Thoracic aorta (tissue), 2 donors: ENCODE data around the gene TNS2. TPM values are rescaled to one million over a fixed set of nuclear protein-coding genes. Genes with fewer than 3 reads are reported as not detected.

Experiments
- ATAC-seq: fragments of 150-250 bp; one replicate; pipeline ENCODE4 v1.8.0; 2017; ENCODE audit warnings: low read depth; ENCODE audit not compliant: insufficient number of reproducible peaks, low FRiP score
- DNase-seq: peaks from one replicate; pipeline ENCODE4 v3.0.0-alpha.2; 2020; ENCODE audit warnings: low spot score
- H3K27ac ChIP-seq, 2 donors: fragments of 200-600 bp; sonication (generic); 1 replicate in 1 of 2; 2 replicates in 1 of 2; pipeline ENCODE4 v1.5.1; 2016; ENCODE audit warnings: mild to moderate bottlenecking in 2 of 2, moderate library complexity in 2 of 2
- H3K27me3 ChIP-seq: fragments of 200-600 bp; sonication (generic); replicated peaks from 2 replicates; pipeline ENCODE4 v1.6.0; 2016; ENCODE audit warnings: mild to moderate bottlenecking; ENCODE audit not compliant: insufficient read depth
- H3K36me3 ChIP-seq: fragments of 200-600 bp; sonication (generic); one replicate; pipeline ENCODE4 v1.5.1; 2016
- H3K4me1 ChIP-seq, 2 donors: fragments of 200-600 bp; sonication (generic); 1 replicate in 1 of 2; 2 replicates in 1 of 2; pipeline versions ENCODE4 v1.5.1 to v1.6.0; 2016; ENCODE audit warnings: low read depth in 2 of 2, mild to moderate bottlenecking in 1 of 2; ENCODE audit not compliant: control insufficient read depth in 1 of 2
- H3K4me3 ChIP-seq: fragments of 200-600 bp; sonication (generic); 2 replicates; pipeline ENCODE4 v1.5.1; 2016; ENCODE audit warnings: mild to moderate bottlenecking
- H3K9me3 ChIP-seq: fragments of 200-600 bp; sonication (generic); 2 replicates; pipeline ENCODE4 v1.5.1; 2016
- total RNA-seq, 2 donors: library from RNA; depleted of rRNA; stranded (reverse); fragments of >200 nt; gene quantifications; one replicate each; pipeline versions ENCODE4 v1.1.0 to v1.2.3, GENCODE V29; 2016
- TF ChIP-seq, protein P1 (sequence below): fragments of 200-600 bp; sonication (generic); IDR thresholded peaks from one replicate; pipeline ENCODE4 v1.5.1; 2019; ENCODE audit warnings: antibody characterized with exemption

The TNS2 gene
- total RNA-seq, 2 donors from 2014 or later: 292 to 307 TPM

DNA sequence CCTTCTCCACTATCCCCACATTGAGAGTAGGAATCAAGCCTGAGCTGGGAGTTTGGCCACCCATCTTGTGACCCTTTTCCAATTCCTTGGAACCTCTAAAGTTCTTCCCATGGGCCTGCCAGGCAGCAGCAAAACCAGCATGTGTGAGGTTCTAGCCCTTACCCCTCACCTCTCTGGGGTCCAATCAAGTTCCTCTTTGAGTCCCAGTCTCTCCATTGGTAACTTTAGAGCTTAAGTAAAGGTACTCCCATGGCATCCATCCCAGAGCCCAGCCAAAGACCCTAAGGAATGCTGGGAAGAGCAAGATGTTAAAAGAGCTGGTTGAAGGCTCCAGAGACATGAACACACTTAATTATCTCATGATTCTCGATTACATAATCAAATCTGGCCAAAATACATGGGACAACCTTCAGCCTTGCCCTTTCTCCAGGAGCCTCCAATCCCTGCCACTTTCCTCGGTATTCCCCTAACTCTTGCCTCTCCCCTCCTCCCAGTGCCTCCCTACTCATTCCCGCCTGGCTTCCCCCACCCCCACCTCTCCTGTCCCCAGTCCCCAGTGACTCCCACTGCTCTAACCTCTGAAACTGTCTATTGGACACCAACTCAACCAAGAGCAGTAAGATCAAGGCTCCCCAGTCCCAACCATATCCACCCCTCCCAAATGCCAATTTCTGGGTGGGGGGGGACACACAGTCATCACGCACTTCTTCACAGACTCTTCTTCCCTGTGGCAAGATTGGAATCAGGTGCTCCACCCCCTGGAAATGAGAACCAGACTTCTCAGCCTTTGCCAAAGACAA lies 4.8 kb upstream of the TNS2 start:
- H3K4me1 ChIP-seq: peaks cover 19 to 52% of the 10 kb centered on the region in 2 donors

DNA sequence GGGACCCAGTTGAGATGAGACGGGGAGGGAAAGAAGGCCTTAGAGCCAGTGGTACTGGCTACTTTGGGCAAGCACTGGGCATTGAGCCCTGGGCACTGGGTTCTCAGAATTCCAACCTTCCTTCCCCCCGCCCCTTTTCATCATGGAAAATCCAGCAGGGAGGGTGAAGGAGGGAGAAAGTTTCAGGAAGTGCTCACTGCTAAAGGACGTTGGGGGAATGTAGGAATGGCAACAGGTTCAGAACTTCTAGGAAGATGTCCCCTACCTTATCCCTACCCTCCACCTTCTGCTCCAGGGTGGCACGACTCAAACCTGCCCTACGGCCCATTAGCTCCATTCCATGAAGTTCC lies 4.2 kb upstream of the TNS2 start:
- H3K27me3 ChIP-seq: no peaks in the 10 kb centered on the region
- H3K4me1 ChIP-seq: peaks cover 19 to 56% of the 10 kb centered on the region in 2 donors
- DNase-seq (no peak), ATAC-seq (peak; percentile 57)
- H3K4me3 ChIP-seq: peak overlapping the region; percentile 89
- TF ChIP-seq, protein P1, sequence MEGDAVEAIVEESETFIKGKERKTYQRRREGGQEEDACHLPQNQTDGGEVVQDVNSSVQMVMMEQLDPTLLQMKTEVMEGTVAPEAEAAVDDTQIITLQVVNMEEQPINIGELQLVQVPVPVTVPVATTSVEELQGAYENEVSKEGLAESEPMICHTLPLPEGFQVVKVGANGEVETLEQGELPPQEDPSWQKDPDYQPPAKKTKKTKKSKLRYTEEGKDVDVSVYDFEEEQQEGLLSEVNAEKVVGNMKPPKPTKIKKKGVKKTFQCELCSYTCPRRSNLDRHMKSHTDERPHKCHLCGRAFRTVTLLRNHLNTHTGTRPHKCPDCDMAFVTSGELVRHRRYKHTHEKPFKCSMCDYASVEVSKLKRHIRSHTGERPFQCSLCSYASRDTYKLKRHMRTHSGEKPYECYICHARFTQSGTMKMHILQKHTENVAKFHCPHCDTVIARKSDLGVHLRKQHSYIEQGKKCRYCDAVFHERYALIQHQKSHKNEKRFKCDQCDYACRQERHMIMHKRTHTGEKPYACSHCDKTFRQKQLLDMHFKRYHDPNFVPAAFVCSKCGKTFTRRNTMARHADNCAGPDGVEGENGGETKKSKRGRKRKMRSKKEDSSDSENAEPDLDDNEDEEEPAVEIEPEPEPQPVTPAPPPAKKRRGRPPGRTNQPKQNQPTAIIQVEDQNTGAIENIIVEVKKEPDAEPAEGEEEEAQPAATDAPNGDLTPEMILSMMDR: no peak
- H3K9me3 ChIP-seq: no peaks in the 10 kb centered on the region
- peaks cover 2% of the 10 kb centered on the region for H3K36me3 ChIP-seq
- H3K27ac ChIP-seq: peak overlapping the region; percentile 95 to 100

More for the DNA sequence above, 4.8 kb upstream of the TNS2 start:
- ATAC-seq (no peak), DNase-seq (no peak)
- Histone ChIP-seq H3K4me3 (peak overlapping the region; percentile 89), H3K9me3 (no peaks in the 10 kb centered on the region), H3K36me3 (peaks cover 2% of the 10 kb centered on the region), H3K27ac (peak overlapping the region; percentile 95 to 100), H3K27me3 (no peaks in the 10 kb centered on the region)
- TF ChIP-seq, protein P1: no peak

- DNase-seq: peak; percentile 74
- Histone ChIP-seq H3K4me1 (peaks cover 25 to 67% of the 10 kb centered on the region in 2 donors), H3K9me3 (no peaks in the 10 kb centered on the region)
Measured at GRCh38 chr12:53046655-53047220, 3.1 kb upstream of the TNS2 start.

GRCh38 chr12:53047221-53048032 lies 2.4 kb upstream of the TNS2 start:
- peaks cover 32 to 74% of the 10 kb centered on the region in 2 donors for H3K4me1 ChIP-seq
- peak overlapping the region; percentile 78 for H3K4me3 ChIP-seq
- TF ChIP-seq, protein P1: peak; percentile 8
- H3K36me3 ChIP-seq: peaks cover 7% of the 10 kb centered on the region
- H3K27me3 ChIP-seq: no peaks in the 10 kb centered on the region
- peak overlapping the region; percentile 95 to 100 for H3K27ac ChIP-seq
- peak; percentile 23 for ATAC-seq
- DNase-seq: no peak
- no peaks in the 10 kb centered on the region for H3K9me3 ChIP-seq

More at GRCh38 chr12:53046655-53047220, 3.1 kb upstream of the TNS2 start:
- H3K27me3 ChIP-seq: no peaks in the 10 kb centered on the region
- ATAC-seq: peak; percentile 13
- H3K36me3 ChIP-seq: peaks cover 2% of the 10 kb centered on the region
- TF ChIP-seq, protein P1: no peak
- peak overlapping the region; percentile 89 for H3K4me3 ChIP-seq
- H3K27ac ChIP-seq: peak overlapping the region; percentile 95 to 100
